IPS-15b (cell line): ENCODE measurements around the gene CYP2A6.
"Not testable (repeated sequence)": the region's sequence is repeated elsewhere in the genome, so short reads cannot be mapped to it uniquely, and the experiment has no call there.

Experiments
- H3K27me3 ChIP-seq: one replicate; pipeline ENCODE4 v1.6.1; 2013; ENCODE audit warnings: low read length; ENCODE audit not compliant: control insufficient read depth, insufficient read depth
- H3K36me3 ChIP-seq: one replicate; pipeline ENCODE4 v1.6.1; 2013; ENCODE audit warnings: low read length; ENCODE audit not compliant: control insufficient read depth, insufficient read depth
- H3K4me1 ChIP-seq: one replicate; pipeline ENCODE4 v1.6.1; 2013; ENCODE audit warnings: mild to moderate bottlenecking, low read length; ENCODE audit not compliant: control insufficient read depth, insufficient read depth
- H3K4me3 ChIP-seq: one replicate; pipeline ENCODE4 v1.5.1; 2013; ENCODE audit warnings: low read depth, low read length
- H3K9ac ChIP-seq: one replicate; pipeline ENCODE4 v1.6.1; 2013; ENCODE audit warnings: low read depth, mild to moderate bottlenecking, low read length
- H3K9me3 ChIP-seq: one replicate; pipeline ENCODE4 v1.6.1; 2013; ENCODE audit warnings: mild to moderate bottlenecking, low read length; ENCODE audit not compliant: control insufficient read depth, insufficient read depth

The CYP2A6 gene

GRCh38 chr19:40826312-40826698 lies 23.9 kb downstream of the CYP2A6 start:
- H3K27me3 ChIP-seq, H3K4me1 ChIP-seq, H3K4me3 ChIP-seq, H3K9ac ChIP-seq, H3K36me3 ChIP-seq, H3K9me3 ChIP-seq: not testable (repeated sequence)

GRCh38 chr19:40825460-40826095 lies 24.7 kb downstream of the CYP2A6 start:
- not testable (repeated sequence) for H3K9ac ChIP-seq, H3K36me3 ChIP-seq, H3K4me1 ChIP-seq, H3K4me3 ChIP-seq, H3K9me3 ChIP-seq, H3K27me3 ChIP-seq

- not testable (repeated sequence) for H3K4me3 ChIP-seq, H3K9me3 ChIP-seq, H3K9ac ChIP-seq, H3K4me1 ChIP-seq, H3K27me3 ChIP-seq, H3K36me3 ChIP-seq
Observed at GRCh38 chr19:40824916-40825315, 25.3 kb downstream of the CYP2A6 start.

DNA sequence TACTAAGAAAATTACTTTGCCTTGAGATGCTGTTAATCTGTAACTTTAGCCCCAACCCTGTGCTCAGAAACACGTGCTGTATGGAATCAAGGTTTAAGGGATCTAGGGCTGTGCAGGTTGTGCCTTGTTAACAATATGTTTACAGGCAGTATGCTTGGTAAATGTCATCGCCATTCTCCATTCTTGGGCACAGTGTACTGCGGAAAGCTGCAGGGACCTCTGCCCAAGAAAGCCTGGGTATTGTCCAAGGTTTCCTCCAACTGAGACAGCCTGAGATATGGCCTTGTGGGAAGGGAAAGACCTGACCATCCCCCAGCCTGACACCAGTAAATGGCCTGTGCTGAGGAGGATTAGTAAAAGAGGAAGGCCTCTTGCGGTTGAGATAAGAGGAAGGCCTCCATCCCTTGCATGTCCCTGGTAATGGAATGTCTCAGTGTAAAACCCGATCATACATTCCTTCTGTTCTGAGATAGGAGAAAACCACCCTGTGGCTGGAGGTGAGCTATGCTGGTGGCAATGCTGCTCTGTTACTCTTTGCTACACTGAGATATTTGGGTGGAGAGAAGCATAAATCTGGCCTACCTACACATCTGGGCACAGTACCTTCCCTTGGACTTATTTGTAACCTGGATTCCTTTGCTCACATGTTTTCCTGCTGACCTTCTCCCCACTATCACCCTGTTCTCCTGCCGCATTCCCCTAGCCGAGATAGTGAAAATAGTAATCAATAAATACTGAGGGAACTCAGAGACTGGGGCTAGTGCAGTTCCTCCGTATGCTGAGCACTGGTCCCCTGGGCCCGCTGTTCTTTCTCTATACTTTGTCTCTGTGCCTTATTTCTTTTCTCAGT lies 27.3 kb downstream of the CYP2A6 start:
- not testable (repeated sequence) for H3K9me3 ChIP-seq, H3K9ac ChIP-seq, H3K4me1 ChIP-seq, H3K36me3 ChIP-seq, H3K4me3 ChIP-seq, H3K27me3 ChIP-seq

GRCh38 chr19:40822161-40822560 lies 28.1 kb downstream of the CYP2A6 start:
- Histone ChIP-seq H3K36me3 (no peaks in the 10 kb centered on the region), H3K4me1 (no peaks in the 10 kb centered on the region), H3K4me3 (no peak overlapping the region), H3K9me3 (no peaks in the 10 kb centered on the region), H3K9ac (no peak overlapping the region), H3K27me3 (peaks cover 4% of the 10 kb centered on the region)

DNA sequence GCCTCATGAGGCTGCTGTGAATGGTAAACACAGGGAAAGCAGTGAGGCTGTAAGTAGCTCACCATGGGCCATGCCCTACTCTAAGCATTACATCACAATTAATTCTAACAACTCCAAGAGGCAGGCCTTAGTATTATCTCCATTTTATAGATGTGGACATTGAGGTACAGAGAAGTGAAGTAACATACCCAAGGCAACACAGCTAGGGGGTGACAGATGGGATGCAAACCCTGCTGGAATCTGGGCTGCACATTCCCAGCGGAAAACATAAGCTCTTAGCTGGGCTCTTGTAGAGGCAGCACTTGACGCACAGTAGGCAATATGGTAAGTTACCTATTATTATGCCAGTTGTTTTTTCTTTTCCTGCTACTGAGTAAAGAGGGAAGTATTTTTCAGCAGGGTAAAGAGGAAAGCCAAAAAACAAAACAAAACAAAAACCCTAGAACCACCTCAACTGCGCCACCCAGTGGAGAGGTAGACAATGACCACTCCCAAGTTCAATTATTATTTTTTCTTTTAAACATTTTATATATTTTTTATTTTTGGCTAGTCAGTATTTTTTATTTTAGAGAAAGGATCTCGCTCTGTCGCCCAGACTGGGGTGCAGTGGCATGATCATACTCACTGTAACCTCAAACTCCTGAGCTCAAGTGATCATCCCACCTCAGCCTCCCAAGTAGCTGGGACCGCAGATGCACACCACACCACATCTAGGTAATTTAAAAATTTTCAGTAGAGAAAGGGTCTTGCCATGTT lies 30.6 kb downstream of the CYP2A6 start:
- not testable (repeated sequence) for H3K27me3 ChIP-seq, H3K4me3 ChIP-seq, H3K9me3 ChIP-seq, H3K9ac ChIP-seq, H3K4me1 ChIP-seq, H3K36me3 ChIP-seq

GRCh38 chr19:40818480-40819399 lies 31.5 kb downstream of the CYP2A6 start:
- not testable (repeated sequence) for H3K36me3 ChIP-seq, H3K4me3 ChIP-seq, H3K9me3 ChIP-seq, H3K9ac ChIP-seq, H3K4me1 ChIP-seq, H3K27me3 ChIP-seq

DNA sequence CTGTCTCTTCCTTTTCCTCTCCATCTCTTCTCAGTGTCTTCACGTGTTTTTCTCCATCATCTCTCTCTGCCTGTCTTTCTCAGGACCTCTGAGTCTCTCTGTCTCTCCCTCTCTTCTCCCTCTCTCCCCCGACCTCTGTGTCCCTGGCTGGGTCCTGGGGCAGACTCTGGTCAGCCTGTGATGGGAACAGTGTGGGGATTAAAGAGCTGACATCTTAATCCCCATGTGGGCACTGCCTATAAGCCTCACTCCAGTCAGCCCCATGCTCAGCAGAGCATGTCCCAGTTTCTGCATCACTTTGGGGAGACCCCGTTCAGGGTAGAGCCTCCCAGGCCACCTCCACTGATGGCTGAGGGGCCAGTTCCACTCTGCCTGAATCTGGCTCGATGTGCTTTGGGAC lies 35.0 kb downstream of the CYP2A6 start:
- Histone ChIP-seq H3K36me3 (no peaks in the 10 kb centered on the region), H3K4me1 (no peaks in the 10 kb centered on the region), H3K4me3 (no peak overlapping the region), H3K9me3 (no peaks in the 10 kb centered on the region), H3K27me3 (peaks cover 13% of the 10 kb centered on the region), H3K9ac (no peak overlapping the region)

DNA sequence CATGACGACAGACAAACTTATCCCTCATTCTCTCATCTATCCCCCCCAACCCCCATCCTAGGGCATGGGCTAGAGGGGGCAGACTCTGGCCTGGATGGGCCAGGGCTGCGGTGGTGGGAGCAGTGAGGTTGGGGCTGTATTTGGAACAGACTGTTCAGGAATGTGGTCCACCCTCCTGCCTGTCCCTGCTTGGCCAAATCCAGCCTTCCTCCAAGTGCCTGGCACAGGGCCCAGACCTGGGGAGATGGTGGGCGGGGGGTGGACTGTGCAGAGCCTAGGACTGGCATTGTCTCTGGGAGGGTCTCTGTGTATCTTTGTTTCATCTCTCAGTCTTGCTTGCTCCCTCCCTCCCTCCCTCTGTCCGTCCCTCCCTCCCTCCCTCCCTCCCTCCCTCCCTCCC lies 37.1 kb downstream of the CYP2A6 start:
- H3K9me3 ChIP-seq = no peaks in the 10 kb centered on the region
- no peak overlapping the region for H3K9ac ChIP-seq
- no peak overlapping the region for H3K4me3 ChIP-seq
- peaks cover 13% of the 10 kb centered on the region for H3K27me3 ChIP-seq
- H3K36me3 ChIP-seq = peaks cover 11% of the 10 kb centered on the region
- H3K4me1 ChIP-seq = peaks cover 3% of the 10 kb centered on the region

DNA sequence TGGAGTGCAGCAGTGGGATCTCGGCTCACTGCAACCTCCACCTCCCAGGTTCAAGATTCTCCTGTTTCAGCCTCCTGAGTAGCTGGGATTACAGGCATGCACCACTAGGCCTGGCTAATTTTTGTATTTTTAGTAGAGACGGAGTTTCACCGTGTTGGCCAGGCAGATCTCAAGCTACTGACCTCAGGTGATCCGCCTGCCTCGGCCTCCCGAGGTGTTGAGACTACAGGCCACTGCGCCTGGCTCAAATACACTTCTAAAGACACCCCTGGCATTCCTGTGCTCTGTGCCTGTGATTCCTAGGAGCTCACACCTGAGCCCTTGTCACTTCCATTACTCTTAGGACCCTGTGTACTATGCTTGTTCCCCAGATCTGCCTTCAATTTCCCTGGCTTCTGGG lies 37.7 kb downstream of the CYP2A6 start:
- not testable (repeated sequence) for H3K4me3 ChIP-seq

More for the DNA sequence above, 37.7 kb downstream of the CYP2A6 start:
- not testable (repeated sequence) for H3K9me3 ChIP-seq, H3K9ac ChIP-seq, H3K4me1 ChIP-seq, H3K27me3 ChIP-seq
- H3K36me3 ChIP-seq = peaks cover 16% of the 10 kb centered on the region
